Duodenal mucosa (tissue), 2 donors: ENCODE measurements around the gene NCOA6.

Source experiments
- H3K27ac ChIP-seq: one replicate; pipeline ENCODE4 v1.7.0; 2013; ENCODE audit warnings: low read depth, low read length
- H3K27me3 ChIP-seq, 2 donors: one replicate each; pipeline ENCODE4 v1.7.0; 2013; ENCODE audit warnings: low read length in 2 of 2, control low read depth in 1 of 2; ENCODE audit not compliant: insufficient read depth in 2 of 2, control insufficient read depth in 1 of 2
- H3K36me3 ChIP-seq, 2 donors: one replicate each; pipeline ENCODE4 v1.7.0; 2013; ENCODE audit warnings: low read length in 2 of 2, control low read depth in 1 of 2; ENCODE audit not compliant: insufficient read depth in 2 of 2, control insufficient read depth in 1 of 2
- H3K4me1 ChIP-seq, 2 donors: one replicate each; pipeline ENCODE4 v1.7.0; 2013; ENCODE audit warnings: low read length in 2 of 2, control low read depth in 1 of 2; ENCODE audit not compliant: insufficient read depth in 2 of 2, control insufficient read depth in 1 of 2
- H3K4me3 ChIP-seq, 2 donors: one replicate each; pipeline ENCODE4 v1.7.0; 2013; ENCODE audit warnings: low read length in 2 of 2, low read depth in 1 of 2
- H3K9ac ChIP-seq, 2 donors: one replicate each; pipeline ENCODE4 v1.7.0; 2013; ENCODE audit warnings: low read length in 2 of 2, low read depth in 1 of 2
- H3K9me3 ChIP-seq, 2 donors: one replicate each; pipeline ENCODE4 v1.7.0; 2013; ENCODE audit warnings: low read length in 2 of 2, control low read depth in 1 of 2; ENCODE audit not compliant: control insufficient read depth in 1 of 2

NCOA6 gene

GRCh38 chr20:34754611-34755010 is 70.8 kb downstream of the NCOA6 start:
- no peak overlapping the region for H3K9ac ChIP-seq
- H3K4me3 ChIP-seq, result no peak overlapping the region
- H3K4me1 ChIP-seq, result no peaks in the 10 kb centered on the region
- no peaks in the 10 kb centered on the region for H3K9me3 ChIP-seq
- H3K27ac ChIP-seq, result no peak overlapping the region
- no peaks in the 10 kb centered on the region for H3K27me3 ChIP-seq
- peaks cover 33 to 75% of the 10 kb centered on the region in 2 donors for H3K36me3 ChIP-seq

- H3K4me1 ChIP-seq, result no peaks in the 10 kb centered on the region
- H3K9me3 ChIP-seq, result no peaks in the 10 kb centered on the region
- H3K36me3 ChIP-seq, result peaks cover 39 to 77% of the 10 kb centered on the region in 2 donors
- no peaks in the 10 kb centered on the region for H3K27me3 ChIP-seq
- no peak overlapping the region for H3K4me3 ChIP-seq
- no peak overlapping the region for H3K9ac ChIP-seq
- no peak overlapping the region for H3K27ac ChIP-seq
Measured at GRCh38 chr20:34753706-34754461, 71.6 kb downstream of the NCOA6 start.

GRCh38 chr20:34751453-34751852 is 74.0 kb downstream of the NCOA6 start:
- Histone ChIP-seq H3K27ac (no peak overlapping the region), H3K36me3 (peaks cover 34 to 69% of the 10 kb centered on the region in 2 donors), H3K9me3 (no peaks in the 10 kb centered on the region), H3K4me1 (no peaks in the 10 kb centered on the region), H3K9ac (no peak overlapping the region), H3K4me3 (no peak overlapping the region), H3K27me3 (no peaks in the 10 kb centered on the region)

GRCh38 chr20:34750484-34750883 is 75.0 kb downstream of the NCOA6 start:
- H3K36me3 ChIP-seq, result peaks cover 34 to 70% of the 10 kb centered on the region in 2 donors
- H3K27me3 ChIP-seq, result no peaks in the 10 kb centered on the region
- no peak overlapping the region for H3K27ac ChIP-seq
- no peaks in the 10 kb centered on the region for H3K9me3 ChIP-seq
- H3K4me1 ChIP-seq, result no peaks in the 10 kb centered on the region
- H3K9ac ChIP-seq, result no peak overlapping the region
- no peak overlapping the region for H3K4me3 ChIP-seq

GRCh38 chr20:34748709-34749108 is 76.7 kb downstream of the NCOA6 start:
- H3K9ac ChIP-seq, result no peak overlapping the region
- H3K9me3 ChIP-seq, result no peaks in the 10 kb centered on the region
- peaks cover 27 to 63% of the 10 kb centered on the region in 2 donors for H3K36me3 ChIP-seq
- H3K4me3 ChIP-seq, result no peak overlapping the region
- no peaks in the 10 kb centered on the region for H3K4me1 ChIP-seq
- no peak overlapping the region for H3K27ac ChIP-seq
- no peaks in the 10 kb centered on the region for H3K27me3 ChIP-seq

- H3K4me3 ChIP-seq, result no peak overlapping the region
- no peak overlapping the region for H3K27ac ChIP-seq
- no peaks in the 10 kb centered on the region for H3K9me3 ChIP-seq
- H3K9ac ChIP-seq, result no peak overlapping the region
- no peaks in the 10 kb centered on the region for H3K27me3 ChIP-seq
- peaks cover 29 to 73% of the 10 kb centered on the region in 2 donors for H3K36me3 ChIP-seq
- no peaks in the 10 kb centered on the region for H3K4me1 ChIP-seq
Measured at GRCh38 chr20:34747479-34747878, 78.0 kb downstream of the NCOA6 start.

GRCh38 chr20:34746674-34747073 is 78.8 kb downstream of the NCOA6 start:
- H3K27ac ChIP-seq, result no peak overlapping the region
- no peak overlapping the region for H3K4me3 ChIP-seq
- H3K9ac ChIP-seq, result no peak overlapping the region
- no peaks in the 10 kb centered on the region for H3K27me3 ChIP-seq
- peaks cover 31 to 74% of the 10 kb centered on the region in 2 donors for H3K36me3 ChIP-seq
- H3K4me1 ChIP-seq, result no peaks in the 10 kb centered on the region
- H3K9me3 ChIP-seq, result no peaks in the 10 kb centered on the region

- Histone ChIP-seq H3K27me3 (no peaks in the 10 kb centered on the region), H3K9ac (no peak overlapping the region), H3K36me3 (peaks cover 30 to 78% of the 10 kb centered on the region in 2 donors), H3K4me1 (no peaks in the 10 kb centered on the region), H3K9me3 (no peaks in the 10 kb centered on the region), H3K27ac (no peak overlapping the region), H3K4me3 (no peak overlapping the region)
Measured at GRCh38 chr20:34744847-34745246, 80.6 kb downstream of the NCOA6 start.

GRCh38 chr20:34744340-34744739 is 81.1 kb downstream of the NCOA6 start:
- no peaks in the 10 kb centered on the region for H3K4me1 ChIP-seq
- peaks cover 28 to 73% of the 10 kb centered on the region in 2 donors for H3K36me3 ChIP-seq
- H3K9me3 ChIP-seq, result no peaks in the 10 kb centered on the region
- no peak overlapping the region for H3K27ac ChIP-seq
- no peak overlapping the region for H3K9ac ChIP-seq
- no peaks in the 10 kb centered on the region for H3K27me3 ChIP-seq
- no peak overlapping the region for H3K4me3 ChIP-seq

GRCh38 chr20:34743039-34743438 is 82.4 kb downstream of the NCOA6 start:
- no peak overlapping the region for H3K4me3 ChIP-seq
- H3K4me1 ChIP-seq, result no peaks in the 10 kb centered on the region
- H3K27ac ChIP-seq, result no peak overlapping the region
- H3K36me3 ChIP-seq, result peaks cover 22 to 72% of the 10 kb centered on the region in 2 donors
- H3K27me3 ChIP-seq, result no peaks in the 10 kb centered on the region
- no peaks in the 10 kb centered on the region for H3K9me3 ChIP-seq
- no peak overlapping the region for H3K9ac ChIP-seq
